Activated effector memory CD4-positive, alpha-beta T cell treated with Interleukin-2 at 50 U/mL for 16 hours (primary cell): ENCODE measurements around the gene RIT1.
A peak's percentile ranks its signal among the peaks of the same experiment; 100 is the strongest.

ENCODE experiments used
- DNase-seq: peaks from one replicate; pipeline ENCODE4 v3.0.0-alpha.2; 2020

Gene RIT1

GRCh38 chr1:155889566-155889965 lies 21.6 kb downstream of the RIT1 start:
- DNase-seq = no peak

- DNase-seq = no peak
Measured at GRCh38 chr1:155888481-155888880, 22.7 kb downstream of the RIT1 start.

GRCh38 chr1:155884982-155885381 lies 26.2 kb downstream of the RIT1 start:
- DNase-seq = no peak

GRCh38 chr1:155884031-155884960 lies 26.9 kb downstream of the RIT1 start:
- no peak for DNase-seq

- DNase-seq = no peak
Measured at GRCh38 chr1:155882766-155883165, 28.4 kb downstream of the RIT1 start.

GRCh38 chr1:155882235-155882634 lies 28.9 kb downstream of the RIT1 start:
- DNase-seq = no peak

GRCh38 chr1:155880950-155881349 lies 30.2 kb downstream of the RIT1 start:
- DNase-seq = no peak

- DNase-seq = no peak
Measured at GRCh38 chr1:155880251-155880650, 30.9 kb downstream of the RIT1 start.

GRCh38 chr1:155877945-155878344 lies 33.2 kb downstream of the RIT1 start:
- DNase-seq = no peak

- DNase-seq = no peak
Measured at GRCh38 chr1:155873860-155874259, 37.3 kb downstream of the RIT1 start.

GRCh38 chr1:155872527-155872926 lies 38.6 kb downstream of the RIT1 start:
- DNase-seq = no peak

GRCh38 chr1:155871390-155871789 lies 39.8 kb downstream of the RIT1 start:
- DNase-seq = no peak

- no peak for DNase-seq
Measured at GRCh38 chr1:155867766-155868165, 43.4 kb downstream of the RIT1 start.

- DNase-seq = no peak
Measured at GRCh38 chr1:155864393-155864792, 46.8 kb downstream of the RIT1 start.

GRCh38 chr1:155861896-155862295 lies 49.3 kb downstream of the RIT1 start:
- no peak for DNase-seq

GRCh38 chr1:155860970-155861510 lies 50.1 kb downstream of the RIT1 start:
- DNase-seq = no peak

GRCh38 chr1:155859881-155860871 lies 51.0 kb downstream of the RIT1 start:
- DNase-seq = peak; percentile 49

- DNase-seq = peak; percentile 84
Measured at GRCh38 chr1:155859234-155859829, 51.8 kb downstream of the RIT1 start, which contains the start of gene SYT11. TSS of gene SYT11 (plus strand) at chr1:155859567. CDS start at chr1:155859762, 195 bp downstream.

- no peak for DNase-seq
Measured at GRCh38 chr1:155858800-155859233, 52.3 kb downstream of the RIT1 start.

GRCh38 chr1:155856975-155857930 lies 53.9 kb downstream of the RIT1 start, which contains the start of gene GON4L:
TSS of gene GON4L (minus strand) at chr1:155857214. CDS start at chr1:155853780, 3,434 bp downstream.
- DNase-seq = peak; percentile 86
